Heart left ventricle (tissue), 13 donors: ENCODE results near the gene PSMB2.

Source experiments
- CTCF ChIP-seq, 12 donors: fragments of 200-600 bp; sonication (generic) in 4 of 12; IDR thresholded peaks; one replicate each; pipeline versions ENCODE4 v1.5.0 to v1.8.0; 2018 to 2022; ENCODE audit warnings: antibody characterized with exemption in 12 of 12, mild to moderate bottlenecking in 5 of 12
- POLR2A ChIP-seq, 2 donors: fragments of 450-650 bp; IDR thresholded peaks; one replicate each; pipeline ENCODE4 v1.6.1; 2017; ENCODE audit warnings: antibody characterized with exemption in 2 of 2, mild to moderate bottlenecking in 2 of 2, moderate library complexity in 2 of 2
- donor health status: ischemic (EF 13 %, LVEDD 7.1; RV severe dilation, severe dysfunction).
- donor health status: DM: no; HTN: yes; CAD: no.
- donor health status: DM: no; HTN: no; CAD: no.
- donor health status: ischemic (EF 25% LVEDD 6.9; RV normal size, moderate dysfunction).
- donor health status: ischemic (EF 25% LVEDD 5.7; RV mildly dilated, moderate dysfunction).
- donor health status: ischemic (EF 35%, LVEDD 5.7; RV mildly dilated, moderate dysfunction).
- donor health status: nonischemic (EF 11% LVEDD 7.7; RV severe dilation, severe dysfunction).
- donor health status: DM: yes; HTN: yes; CAD: no.
- donor health status: PGD.
- donor health status: ischemic (EF 29% LVEDD 5.4; RV normal size, mild dysfunction).
- donor health status: nonischemic (EF 23%, LVEDD 6.1; RV moderate dilation, normal function).

- no peak for TF ChIP-seq CTCF (IDR thresholded peaks at IDR 0.05)
- TF ChIP-seq POLR2A (IDR thresholded peaks at IDR 0.05), result no peak
These were observed 81.9 kb downstream of the PSMB2 start for GRCh38 chr1:35559317-35559944.
